HUDEP-2 (cell line): ENCODE results near the gene ZNF860.

Source experiments
- DNase-seq, 76 experiments: peaks; one replicate each; lab custom pipeline; 2025; ENCODE audit not compliant: unreplicated experiment in 76 of 76; lab: John Stamatoyannopoulos, UW

The ZNF860 gene

DNA sequence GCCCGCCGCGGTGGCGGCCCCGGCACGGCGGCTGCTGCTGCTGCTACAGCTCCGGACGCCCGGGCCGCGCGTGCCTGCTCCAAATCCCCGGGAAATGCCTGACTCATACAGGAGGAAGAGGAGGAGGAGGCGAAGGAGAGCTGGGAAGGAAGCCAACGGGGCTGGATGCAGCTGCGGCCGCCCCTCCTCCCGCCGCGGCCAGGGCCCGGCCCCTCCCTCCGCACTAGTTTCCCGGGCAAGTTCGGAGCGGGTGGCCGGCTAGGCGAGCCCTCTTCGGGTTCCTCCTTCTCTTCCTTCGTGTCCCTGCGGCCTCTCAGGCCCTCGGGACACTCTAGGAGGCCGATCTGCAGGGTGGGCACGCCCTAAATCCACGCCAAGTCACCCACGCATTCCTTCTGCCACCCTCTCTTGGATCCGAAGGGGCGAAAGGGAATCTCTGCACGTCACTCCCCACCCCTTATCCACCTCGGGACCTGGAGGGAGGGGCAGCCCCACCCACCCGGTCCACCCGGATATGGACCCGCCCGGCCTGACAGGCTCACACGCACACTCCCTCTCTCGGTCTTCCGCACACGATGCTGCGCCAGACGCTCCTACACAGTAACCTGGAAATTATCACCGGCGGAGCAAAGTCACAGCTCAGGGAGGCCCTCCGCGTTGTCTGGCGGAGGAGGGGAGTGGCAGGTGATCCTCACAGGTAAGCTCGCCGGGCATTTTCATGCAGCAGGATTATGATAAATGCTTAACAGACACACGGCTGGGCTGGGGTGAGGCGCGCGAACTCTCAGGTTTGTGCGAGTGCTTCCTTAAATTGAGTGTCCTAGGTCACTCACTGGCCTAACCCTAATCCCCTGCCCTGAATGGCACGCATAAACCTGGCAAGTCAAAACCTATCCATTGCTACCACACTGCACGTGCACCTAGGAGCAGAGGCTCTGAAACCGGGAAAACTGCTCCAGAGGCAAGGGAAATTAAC is at the start of gene ZNF860, which contains the start of gene OSBPL10:
ZNF860 (plus strand) TSS at position 545 of the 976 bp plus-strand sequence. CDS start 7,330 bp downstream, outside the sequence.
OSBPL10 (minus strand) TSS at position 57 of the 976 bp plus-strand sequence. CDS start 83 bp downstream, outside the sequence.
- peak in 2 of 76 experiments; percentile 0 to 1 for DNase-seq

DNA sequence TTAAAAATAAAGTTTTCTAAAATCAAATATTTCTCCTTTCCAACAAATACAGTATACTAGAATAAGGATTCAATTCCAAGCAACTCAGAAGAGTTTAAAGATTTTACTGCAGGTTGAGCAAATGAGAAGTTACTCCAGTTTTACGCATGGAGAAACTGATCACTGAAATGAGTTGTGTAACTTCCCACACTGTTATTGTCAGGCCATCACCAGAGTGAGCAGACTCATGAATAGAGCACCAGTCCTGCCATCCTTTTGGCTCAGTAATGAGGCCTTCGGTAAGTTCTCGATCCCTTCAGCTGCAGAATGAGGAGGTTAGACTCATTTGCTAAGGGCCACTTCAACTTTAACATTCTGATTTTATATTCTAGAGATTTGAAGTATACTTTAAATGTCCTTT is 48.6 kb upstream of the ZNF860 start:
- no peak for DNase-seq

DNA sequence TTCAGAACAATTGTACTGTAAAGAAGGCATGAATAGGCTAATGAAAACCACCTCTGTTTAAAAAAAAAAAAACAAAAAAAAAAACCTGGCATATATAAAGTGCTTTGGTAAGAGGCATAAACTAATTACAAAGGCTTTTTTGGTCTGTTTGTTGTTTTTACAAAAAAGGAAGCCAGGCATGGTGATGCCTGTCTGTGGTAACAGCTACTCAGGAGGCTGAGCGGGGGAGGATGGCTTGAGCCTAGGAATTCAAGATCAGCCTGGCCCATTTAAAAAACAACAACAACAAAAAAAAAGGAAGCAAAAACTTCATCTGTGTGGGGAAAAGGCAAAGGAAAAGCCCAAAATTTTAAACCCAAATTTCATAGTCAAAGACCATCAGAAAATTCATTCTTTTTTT is 47.5 kb upstream of the ZNF860 start:
- DNase-seq, result no peak

DNA sequence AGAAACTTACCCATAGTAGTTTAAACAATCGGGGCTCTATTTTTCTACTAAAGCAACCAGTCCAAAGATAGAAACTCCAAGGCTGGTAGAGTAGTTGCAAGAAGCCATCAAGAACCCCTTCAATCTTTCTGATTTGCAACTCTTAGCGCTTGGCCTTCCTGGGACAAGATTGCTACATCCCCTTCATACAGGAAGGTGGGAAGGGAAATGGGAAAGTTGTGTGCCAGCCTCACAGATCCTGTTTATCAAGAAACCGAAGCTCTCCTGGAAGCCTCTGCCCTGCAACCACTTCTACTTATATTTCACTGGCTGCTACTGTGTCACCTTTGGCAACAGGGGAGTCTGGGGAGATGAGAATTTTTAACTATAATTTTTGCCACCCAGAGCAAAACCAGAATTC is 46.7 kb upstream of the ZNF860 start:
- DNase-seq, result no peak

DNA sequence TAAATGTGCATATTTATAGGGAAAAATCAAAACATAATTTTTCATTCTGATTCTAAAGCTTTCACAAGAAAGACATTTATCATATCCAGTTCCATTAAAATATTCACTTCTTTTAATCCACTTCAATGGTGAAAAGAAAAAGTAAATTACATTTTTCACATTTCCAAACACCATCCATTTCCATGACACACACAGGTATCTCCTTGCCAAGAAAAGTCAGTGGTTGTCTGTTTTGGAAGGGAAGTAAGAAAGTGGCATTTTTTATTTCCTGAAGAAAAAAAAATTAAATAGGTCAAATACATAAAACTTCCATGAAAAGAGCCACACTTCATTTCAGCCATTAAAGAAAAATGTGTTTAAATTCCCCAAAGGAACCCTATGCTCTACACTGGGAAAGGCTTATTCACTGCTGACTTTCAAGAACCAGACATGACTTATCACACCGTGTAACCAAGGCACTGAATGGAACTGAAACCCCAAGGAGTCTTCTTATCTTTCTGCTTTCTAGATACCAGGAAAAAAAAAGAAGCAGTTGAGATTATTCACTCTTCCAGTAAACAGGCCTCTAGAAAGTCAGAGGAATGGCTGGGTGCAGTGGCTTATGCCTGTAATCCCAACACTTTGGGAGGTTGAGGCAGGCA is 45.0 kb upstream of the ZNF860 start:
- DNase-seq, result no peak

DNA sequence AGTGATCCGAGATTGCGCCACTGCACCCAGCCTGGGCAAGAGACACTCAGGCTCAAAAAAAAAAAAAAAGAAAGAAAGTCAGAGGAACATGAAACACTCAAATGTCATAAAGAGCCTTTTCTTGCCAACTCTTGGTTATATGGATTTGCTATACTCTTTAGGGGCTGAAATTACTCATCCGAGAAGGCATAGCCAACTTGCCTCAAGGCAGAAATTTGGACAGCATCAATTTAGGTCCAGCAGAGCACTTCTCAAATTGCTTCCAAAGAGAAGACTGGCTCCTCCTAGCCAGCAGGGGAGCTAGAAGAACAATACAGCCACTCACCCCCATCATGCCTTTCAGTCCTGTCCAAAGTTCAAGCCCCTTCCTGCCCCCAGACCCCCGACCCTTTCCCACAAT is 44.3 kb upstream of the ZNF860 start:
- no peak for DNase-seq

DNA sequence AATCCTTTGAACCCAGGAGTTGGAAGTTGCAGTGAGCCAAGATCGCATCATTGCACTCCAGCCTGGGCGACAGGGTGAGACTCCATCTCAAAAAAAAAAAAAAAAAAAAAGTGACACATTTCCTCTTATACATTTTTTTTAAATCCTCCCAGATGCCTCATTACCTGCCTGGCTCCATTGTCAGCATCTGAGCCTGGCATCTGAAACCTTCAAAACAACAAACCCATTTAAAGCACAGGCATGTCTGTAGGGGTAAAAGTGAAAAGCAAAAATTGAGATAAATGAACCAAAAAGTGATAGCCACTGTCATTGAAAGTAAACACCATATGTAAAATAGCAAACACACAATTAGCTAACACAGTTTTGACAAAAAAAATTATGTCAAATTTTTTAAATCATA is 39.1 kb upstream of the ZNF860 start:
- no peak for DNase-seq

DNA sequence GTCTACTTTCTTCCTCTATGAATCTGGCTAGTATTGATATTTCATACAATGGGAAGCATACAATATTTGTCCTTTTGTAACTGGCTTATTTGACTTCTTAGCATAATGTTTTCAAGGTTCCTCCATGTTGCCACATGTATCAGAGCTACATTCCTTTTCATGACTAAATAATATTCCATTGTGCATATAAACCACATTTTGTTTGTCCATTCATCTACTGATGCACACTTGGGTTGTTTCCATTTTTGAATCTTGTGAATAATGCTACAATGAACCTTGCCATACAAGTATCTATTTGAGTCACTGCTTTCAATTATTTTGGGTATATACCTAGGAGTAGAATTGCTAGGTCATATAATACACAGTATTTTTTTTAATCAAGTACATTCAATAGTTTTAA is 38.5 kb upstream of the ZNF860 start:
- DNase-seq, result no peak

DNA sequence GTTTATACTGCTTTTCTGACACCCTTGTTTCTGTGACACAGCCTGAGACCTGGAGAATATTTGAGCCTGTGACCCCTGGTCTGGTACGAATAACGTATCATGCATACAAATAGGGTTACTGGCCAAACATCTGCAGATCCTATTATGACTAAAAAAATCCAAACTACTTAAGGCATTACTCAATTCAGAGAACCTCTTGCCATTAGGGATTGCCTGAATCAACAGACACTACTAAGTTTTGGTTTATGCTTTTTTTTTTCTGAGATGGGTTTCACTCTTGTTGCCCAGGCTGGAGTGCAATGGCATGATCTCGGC is 35.9 kb upstream of the ZNF860 start:
- DNase-seq, result no peak

DNA sequence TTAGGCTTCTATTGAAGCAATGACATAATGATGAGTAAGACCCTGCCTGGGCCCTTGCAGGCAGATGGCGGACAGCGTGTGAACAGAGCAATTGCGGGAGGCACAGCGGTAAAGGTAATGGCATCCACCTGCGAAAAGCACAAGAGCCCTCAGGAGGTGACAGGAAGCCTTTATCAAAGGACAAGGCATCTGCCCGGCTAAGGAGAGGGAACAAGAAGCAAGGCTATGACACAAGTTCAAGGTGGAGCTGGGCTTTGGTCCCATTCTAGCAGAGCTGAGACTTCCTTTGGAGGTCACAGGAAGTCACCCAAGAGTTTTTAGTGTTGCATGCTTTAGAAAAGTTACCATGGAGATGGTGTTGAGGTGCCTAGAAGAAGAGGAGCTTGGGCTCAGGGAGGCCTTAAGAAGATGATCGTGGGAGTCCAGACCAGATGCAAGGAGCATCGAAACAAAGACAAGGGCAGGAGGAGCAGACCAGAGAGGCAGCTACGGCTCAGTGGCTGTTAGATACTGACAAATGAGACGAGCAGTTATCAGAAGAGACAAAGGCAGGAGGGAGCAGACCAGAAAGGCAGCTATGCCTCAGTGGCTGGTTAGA is 35.0 kb upstream of the ZNF860 start:
- DNase-seq, result no peak

DNA sequence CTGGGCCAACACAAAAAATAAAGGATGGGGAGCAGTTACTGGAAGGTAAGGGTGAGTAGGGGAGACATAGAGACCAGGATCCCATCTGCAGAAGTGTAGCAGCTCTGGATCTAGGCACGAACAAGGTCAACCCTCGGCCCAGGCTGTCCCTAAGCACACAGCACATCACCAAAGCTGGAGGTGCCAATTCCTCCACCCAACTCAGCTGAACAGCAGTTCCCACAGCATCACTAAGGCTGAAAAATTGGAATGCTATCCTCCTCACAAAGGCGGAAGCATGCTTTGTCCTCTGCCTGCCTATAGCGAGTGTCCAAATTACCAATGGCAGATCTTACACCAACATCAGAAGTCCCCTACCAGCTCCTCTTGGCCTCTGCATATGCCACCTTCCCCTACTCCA is 34.4 kb upstream of the ZNF860 start:
- no peak for DNase-seq

DNA sequence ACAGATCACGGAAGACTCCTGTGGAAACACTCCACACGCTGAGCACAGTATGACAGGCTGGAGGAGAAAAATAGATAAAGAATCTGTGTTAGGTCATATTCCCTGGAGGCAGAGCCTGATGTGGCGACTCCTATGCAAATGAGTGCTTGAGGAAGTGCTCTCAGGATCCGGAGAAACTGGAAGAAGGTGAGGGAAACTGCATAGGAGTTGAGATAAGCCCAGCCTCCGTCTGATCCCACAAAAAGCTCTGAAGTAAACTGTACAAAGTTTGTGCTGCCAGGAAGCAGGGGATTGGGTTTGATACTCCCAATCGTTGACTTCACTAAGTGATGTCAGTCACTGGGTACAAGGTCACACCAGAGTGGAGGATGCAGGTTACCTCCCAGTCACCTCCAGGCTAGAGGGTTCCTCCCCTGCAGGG is 33.9 kb upstream of the ZNF860 start:
- no peak for DNase-seq

DNA sequence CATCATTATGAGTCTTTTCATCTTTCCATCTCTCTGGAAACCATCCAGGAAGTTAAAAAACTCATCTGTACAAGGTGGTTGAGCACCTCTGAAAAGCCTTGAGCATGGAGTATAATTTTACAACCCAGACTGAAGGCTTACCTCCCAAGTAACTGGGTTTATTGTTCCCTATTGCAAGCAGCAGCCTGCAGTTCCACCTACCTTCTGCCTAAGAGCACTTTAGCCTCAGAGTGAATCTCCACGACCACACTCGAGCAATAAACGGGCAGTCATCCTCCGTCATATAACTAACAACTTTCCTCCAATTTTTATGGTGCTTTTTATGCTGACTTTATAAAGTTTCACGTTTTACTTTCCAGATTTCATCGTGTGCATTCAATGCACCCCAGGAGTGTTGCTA is 33.3 kb upstream of the ZNF860 start:
- no peak for DNase-seq

DNA sequence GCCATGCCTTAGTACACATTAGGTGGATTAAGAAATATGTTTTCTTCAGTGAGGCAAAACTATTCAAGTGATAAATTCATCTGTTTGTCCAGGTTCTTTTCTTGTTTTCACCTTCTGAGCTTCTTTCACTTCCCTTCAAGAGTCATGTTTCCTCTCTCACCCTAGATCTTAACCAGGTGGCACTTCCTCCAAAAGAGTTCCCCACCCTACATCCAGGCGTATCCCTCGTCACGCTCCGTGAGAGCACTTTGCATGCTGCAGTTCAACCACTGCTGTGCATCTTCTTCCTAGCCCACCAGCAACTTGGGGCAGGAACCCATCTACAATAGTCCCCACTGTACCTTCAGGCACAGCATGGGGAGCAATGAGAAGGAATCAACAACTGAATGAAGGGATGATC is 29.3 kb upstream of the ZNF860 start:
- DNase-seq, result no peak

DNA sequence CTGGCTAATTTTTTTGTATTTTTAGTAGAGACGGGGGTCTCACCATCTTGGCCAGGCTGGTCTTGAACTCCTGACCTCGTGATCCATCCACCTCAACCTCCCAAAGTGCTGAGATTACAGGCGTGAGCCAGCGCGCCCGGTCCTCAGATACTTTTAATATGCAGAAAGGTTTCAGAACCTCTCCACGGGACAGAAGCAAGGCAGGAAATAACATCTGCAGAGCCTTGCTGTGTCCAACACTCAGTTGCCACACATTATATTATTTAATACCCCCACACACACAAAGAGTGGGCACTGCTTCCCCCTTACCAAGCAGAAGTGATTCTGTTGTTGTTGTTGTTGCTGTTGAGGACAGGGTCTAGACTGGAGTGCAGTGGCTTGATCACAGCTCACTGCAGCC is 28.5 kb upstream of the ZNF860 start:
- no peak for DNase-seq

DNA sequence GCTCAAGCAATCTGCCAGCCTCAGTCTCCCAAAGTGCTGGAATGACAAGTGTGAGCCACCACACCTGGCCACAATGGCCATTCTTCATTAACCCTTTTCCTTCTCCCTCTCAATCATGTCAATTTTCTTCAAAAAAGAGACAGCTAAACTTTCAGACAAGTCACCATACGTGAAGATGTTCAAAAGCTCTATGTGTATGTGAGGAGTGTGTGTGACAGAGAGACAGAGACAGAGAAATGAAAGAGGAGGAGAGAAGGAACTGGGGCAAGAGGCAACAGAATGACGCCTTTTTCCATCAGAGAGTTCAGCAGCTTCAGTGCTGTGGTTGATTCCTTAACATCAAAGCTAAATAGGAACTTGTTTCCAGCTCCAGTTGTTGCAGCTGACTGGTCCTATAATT is 27.9 kb upstream of the ZNF860 start:
- no peak for DNase-seq

DNA sequence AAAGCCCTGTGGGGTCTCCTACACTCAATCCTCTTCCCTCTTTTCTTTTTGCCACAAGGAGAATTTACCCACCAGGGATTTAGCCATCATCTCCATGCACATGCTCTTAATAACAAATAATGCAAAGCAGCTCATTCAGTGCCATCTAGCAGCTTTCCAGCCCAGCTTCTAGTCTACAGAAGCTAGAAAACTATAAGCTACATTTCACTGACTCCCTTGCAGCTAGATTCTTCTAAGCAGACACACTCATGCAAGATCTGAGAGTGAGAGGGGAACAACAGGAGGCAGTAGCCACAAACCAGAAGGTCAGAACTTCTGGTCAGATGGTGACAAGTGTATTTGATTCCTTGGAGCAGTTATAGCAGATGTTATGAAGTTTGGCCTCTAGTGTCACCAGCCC is 26.0 kb upstream of the ZNF860 start:
- DNase-seq, result no peak

DNA sequence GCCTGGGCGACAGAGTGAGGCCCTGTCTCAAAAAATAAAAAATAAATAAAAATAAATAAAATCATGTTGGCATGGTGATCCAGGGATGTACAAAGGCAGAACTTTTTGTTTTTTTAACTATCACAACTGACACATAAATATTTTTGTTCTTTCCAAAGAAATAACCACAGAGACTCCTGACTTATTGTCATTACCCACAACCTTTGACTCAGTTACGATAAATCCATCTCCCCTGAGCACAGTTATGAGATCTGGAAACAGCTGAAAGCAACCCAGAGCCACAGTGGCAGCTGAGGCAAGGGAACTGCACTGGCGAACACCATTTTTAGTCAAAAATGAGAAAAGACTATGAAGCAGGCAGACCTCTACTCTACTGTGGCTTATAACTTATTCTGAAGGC is 24.4 kb upstream of the ZNF860 start:
- DNase-seq, result no peak

DNA sequence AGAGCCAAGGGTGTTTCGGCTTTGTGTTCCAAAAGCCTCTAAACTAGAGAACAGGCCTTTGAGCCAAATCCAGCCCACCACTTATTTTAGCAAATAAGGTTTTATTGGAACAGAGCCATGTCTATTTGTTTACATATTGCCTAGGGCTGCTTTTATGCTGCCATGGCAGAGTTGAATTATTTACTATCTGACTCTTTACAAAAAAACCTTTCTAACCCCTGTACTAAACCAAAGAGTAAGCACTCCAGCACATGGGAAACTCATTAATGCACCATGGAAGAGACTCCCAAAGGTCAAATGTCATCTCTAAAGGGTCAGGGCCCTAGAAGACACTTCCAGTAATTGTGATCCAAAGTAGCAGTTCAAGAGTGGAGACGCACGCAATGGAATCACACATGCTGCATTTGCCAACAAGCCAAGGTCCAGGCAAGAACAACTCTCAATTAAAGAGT is 22.8 kb upstream of the ZNF860 start:
- DNase-seq, result no peak

DNA sequence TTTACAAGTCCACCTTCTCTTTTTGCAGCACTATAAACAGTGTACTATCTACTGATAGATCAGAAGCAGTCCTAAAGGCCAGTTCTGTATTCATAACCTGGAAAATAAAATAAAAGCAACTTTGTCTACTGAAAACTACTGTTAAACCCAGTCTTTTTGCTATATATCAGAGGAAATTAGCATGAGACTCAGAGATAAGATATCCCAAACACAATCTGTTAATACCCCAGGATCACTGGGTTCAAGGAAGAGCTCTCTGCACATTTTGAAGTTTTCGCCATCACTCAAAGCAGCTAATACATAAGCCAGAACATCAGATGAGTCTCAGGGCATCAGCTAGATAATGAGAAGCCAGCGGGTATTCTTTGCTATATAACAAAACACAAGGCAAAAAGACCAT is 22.3 kb upstream of the ZNF860 start:
- DNase-seq, result no peak

DNA sequence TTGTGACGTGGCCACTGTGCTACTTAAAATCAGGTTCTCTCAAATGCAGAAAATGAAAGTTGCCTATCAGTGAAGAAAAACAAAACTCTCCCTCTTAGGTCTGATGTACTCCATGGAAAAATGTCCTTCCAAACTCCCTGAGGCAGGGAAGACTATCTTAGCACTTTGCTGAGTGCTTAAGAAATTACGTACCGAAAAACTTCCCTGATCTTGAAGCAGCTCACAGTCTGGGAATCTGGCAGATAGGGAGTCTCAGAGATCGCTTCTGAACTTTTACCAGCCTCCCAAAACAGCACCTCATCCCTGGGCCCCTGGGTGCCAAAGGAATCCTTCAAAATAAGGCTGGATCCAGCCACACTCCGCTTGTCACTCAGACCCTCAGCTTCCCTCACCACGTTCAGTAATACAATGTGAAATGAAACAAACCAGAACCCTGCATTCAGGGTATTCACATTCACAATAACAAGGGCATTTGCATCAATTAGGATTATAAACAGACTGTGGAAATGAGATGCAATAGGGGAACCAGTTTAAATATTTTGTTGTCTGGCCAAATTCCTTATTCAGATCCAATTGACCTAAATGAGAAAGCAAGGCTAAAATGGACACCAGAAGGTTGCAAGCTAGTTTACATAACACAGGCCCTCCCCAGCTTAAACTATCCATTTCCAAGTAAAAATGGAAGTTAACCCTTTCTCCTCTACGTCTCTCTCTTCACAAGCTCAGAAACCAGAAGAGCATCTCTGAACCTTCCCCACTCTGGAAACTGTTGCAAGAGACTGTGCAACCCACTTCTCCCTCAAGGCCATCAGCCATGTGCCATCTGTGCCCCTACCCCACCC is 21.4 kb upstream of the ZNF860 start:
- no peak for DNase-seq
